ENCODE measurements around the gene EPB41L4B. TPM values are rescaled to one million over a fixed set of nuclear protein-coding genes. Genes with fewer than 3 reads are reported as not detected.

Gene EPB41L4B
- total RNA-seq, 2 donors from 2014 or later: 0.27 to 1.1 TPM

DNA sequence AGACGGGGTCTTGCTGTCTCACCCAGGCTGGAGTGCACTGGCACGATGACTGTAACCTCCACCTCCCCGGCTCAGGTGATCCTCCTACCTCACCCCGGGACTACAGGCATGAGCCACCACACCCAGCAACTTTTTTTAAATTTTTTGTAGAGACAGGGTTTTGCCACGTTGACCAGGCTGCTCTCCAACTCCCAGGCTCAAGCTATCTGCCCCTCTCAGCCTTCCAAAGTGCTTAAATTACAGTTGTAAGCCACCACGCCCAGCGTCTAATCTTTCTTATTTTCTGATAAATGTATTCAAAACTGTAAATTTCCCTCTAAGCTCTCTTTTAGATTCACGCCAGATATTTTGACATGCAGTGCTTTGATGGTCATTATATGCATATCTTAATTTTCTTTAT, 164.2 kb downstream of the EPB41L4B start:
- no peak for DNase-seq (ENCODE audit: low spot score)
- ATAC-seq (ENCODE audit: insufficient number of reproducible peaks, low FRiP score, low read depth): no peak
- TF ChIP-seq, protein P1, sequence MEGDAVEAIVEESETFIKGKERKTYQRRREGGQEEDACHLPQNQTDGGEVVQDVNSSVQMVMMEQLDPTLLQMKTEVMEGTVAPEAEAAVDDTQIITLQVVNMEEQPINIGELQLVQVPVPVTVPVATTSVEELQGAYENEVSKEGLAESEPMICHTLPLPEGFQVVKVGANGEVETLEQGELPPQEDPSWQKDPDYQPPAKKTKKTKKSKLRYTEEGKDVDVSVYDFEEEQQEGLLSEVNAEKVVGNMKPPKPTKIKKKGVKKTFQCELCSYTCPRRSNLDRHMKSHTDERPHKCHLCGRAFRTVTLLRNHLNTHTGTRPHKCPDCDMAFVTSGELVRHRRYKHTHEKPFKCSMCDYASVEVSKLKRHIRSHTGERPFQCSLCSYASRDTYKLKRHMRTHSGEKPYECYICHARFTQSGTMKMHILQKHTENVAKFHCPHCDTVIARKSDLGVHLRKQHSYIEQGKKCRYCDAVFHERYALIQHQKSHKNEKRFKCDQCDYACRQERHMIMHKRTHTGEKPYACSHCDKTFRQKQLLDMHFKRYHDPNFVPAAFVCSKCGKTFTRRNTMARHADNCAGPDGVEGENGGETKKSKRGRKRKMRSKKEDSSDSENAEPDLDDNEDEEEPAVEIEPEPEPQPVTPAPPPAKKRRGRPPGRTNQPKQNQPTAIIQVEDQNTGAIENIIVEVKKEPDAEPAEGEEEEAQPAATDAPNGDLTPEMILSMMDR (IDR thresholded peaks at IDR 0.05): no peak

DNA sequence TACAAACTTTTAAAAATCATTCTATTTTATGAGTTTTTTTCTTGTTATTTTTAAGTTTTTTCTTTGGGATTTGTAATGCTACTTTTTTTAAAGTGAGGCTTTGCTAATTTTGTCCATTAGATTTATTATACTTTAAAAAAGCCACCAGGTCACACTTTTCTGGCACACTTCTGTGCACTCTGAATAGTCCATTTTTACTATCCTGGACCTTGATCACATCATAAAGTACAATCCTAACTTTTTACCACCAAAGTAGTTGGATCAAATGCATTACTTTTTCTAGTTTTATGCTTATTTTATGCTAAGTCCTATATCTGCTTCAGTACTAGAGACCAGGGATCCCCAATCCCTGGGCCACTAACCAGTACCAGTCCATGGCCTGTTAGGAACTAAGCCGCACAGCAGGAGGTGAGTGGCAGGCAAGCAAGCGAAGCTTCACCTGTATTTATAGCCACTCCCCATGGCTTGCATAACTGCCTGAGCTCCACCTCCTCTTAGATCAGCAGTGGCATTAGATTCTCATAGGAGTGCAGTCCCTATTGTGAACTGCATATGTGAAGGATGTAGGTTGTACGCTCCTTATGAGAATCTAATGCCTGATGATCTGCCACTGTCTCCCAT, 169.8 kb downstream of the EPB41L4B start:
- H3K27ac ChIP-seq: no peak overlapping the region
- no peaks in the 10 kb centered on the region for H3K4me1 ChIP-seq (ENCODE audit: control insufficient read depth in 1 of 2, low read depth in 2 of 2)
- no peak overlapping the region for H3K4me3 ChIP-seq
- H3K27me3 ChIP-seq (replicated peaks; ENCODE audit: insufficient read depth): no peaks in the 10 kb centered on the region
- peaks cover 3% of the 10 kb centered on the region for H3K9me3 ChIP-seq
- no peak for DNase-seq (ENCODE audit: low spot score)
- ATAC-seq (ENCODE audit: insufficient number of reproducible peaks, low FRiP score, low read depth): no peak
- H3K36me3 ChIP-seq: no peaks in the 10 kb centered on the region
- TF ChIP-seq, protein P1 (IDR thresholded peaks at IDR 0.05): no peak

More for the DNA sequence above, 164.2 kb downstream of the EPB41L4B start:
- H3K27me3 ChIP-seq (replicated peaks; ENCODE audit: insufficient read depth): no peaks in the 10 kb centered on the region
- H3K4me1 ChIP-seq (ENCODE audit: control insufficient read depth in 1 of 2, low read depth in 2 of 2): no peaks in the 10 kb centered on the region
- peaks cover 3% of the 10 kb centered on the region for H3K9me3 ChIP-seq
- H3K27ac ChIP-seq: no peak overlapping the region
- no peaks in the 10 kb centered on the region for H3K36me3 ChIP-seq
- no peak overlapping the region for H3K4me3 ChIP-seq

DNA sequence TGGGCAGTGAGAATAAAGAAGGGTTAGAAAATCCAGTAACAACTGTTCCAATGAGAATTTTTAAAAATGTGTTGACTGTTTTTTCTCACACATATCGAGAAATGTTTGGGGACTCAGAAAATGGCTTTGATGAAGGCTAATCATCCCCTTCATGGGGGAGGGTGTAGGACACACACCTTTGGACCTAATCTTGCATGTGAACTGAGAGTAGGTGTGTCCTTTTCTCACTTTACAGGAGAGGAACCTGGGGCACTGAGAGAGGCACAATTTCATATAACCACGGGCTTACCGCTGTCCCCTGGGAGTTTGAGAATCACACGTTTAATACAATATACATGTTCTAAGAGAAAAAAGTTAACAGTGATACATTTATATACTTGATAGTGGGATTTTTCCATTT, 171.1 kb downstream of the EPB41L4B start:
- no peak overlapping the region for H3K27ac ChIP-seq
- ATAC-seq (ENCODE audit: insufficient number of reproducible peaks, low FRiP score, low read depth): no peak
- H3K36me3 ChIP-seq: no peaks in the 10 kb centered on the region
- no peak for DNase-seq (ENCODE audit: low spot score)
- no peaks in the 10 kb centered on the region for H3K4me1 ChIP-seq (ENCODE audit: control insufficient read depth in 1 of 2, low read depth in 2 of 2)
- peaks cover 3% of the 10 kb centered on the region for H3K9me3 ChIP-seq
- TF ChIP-seq, protein P1 (IDR thresholded peaks at IDR 0.05): no peak
- no peak overlapping the region for H3K4me3 ChIP-seq
- no peaks in the 10 kb centered on the region for H3K27me3 ChIP-seq (replicated peaks; ENCODE audit: insufficient read depth)

DNA sequence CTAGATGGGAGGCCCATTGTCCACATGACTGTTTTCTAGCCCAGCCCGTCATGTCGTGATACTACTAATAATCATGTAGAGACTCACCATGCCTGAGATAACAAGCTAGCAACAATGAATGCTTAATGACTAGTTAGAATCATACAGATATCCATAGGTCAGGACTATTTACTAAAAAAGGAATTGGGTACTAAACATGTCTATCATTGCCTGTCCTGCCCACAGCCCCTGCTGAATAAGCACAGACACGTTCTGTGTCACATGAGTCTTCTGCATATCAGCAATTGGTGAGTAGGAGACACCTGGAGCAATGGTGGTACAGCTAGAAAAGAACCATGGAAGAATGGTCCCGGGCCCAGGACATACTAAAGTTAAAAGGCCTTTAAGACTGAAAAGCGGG, 171.8 kb downstream of the EPB41L4B start:
- Histone ChIP-seq H3K36me3 (no peaks in the 10 kb centered on the region), H3K27me3 (replicated peaks; ENCODE audit: insufficient read depth) (no peaks in the 10 kb centered on the region), H3K4me1 (ENCODE audit: control insufficient read depth in 1 of 2, low read depth in 2 of 2) (no peaks in the 10 kb centered on the region), H3K27ac (no peak overlapping the region), H3K4me3 (no peak overlapping the region), H3K9me3 (peaks cover 3% of the 10 kb centered on the region)
- ATAC-seq (ENCODE audit: insufficient number of reproducible peaks, low FRiP score, low read depth) (no peak), DNase-seq (ENCODE audit: low spot score) (no peak)
- TF ChIP-seq, protein P1 (IDR thresholded peaks at IDR 0.05): no peak

DNA sequence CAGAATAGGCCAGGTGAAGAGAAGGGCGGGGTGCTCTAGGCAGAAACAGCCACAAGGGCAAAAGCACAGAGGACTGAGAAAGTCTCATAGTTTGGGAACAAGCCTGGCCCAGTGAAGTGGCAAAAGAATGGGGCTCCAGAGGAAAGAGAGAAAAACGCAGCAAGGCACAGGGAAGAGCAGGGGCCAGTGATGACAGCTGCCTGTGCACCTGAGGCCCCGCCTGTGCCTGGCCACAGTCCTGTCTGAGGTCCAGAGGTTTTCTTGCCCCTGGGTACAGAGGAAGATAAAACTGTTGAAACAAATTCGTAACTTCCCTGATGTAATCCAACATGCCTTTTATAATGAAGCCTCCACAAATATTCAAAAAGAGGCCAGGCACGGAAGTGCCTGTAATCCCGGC, 175.8 kb downstream of the EPB41L4B start:
- TF ChIP-seq, protein P1 (IDR thresholded peaks at IDR 0.05): no peak
- Histone ChIP-seq H3K4me3 (no peak overlapping the region), H3K27me3 (replicated peaks; ENCODE audit: insufficient read depth) (no peaks in the 10 kb centered on the region)

More for the DNA sequence above, 175.8 kb downstream of the EPB41L4B start:
- ATAC-seq (ENCODE audit: insufficient number of reproducible peaks, low FRiP score, low read depth): no peak
- no peaks in the 10 kb centered on the region for H3K9me3 ChIP-seq
- no peaks in the 10 kb centered on the region for H3K36me3 ChIP-seq
- H3K27ac ChIP-seq: no peak overlapping the region
- H3K4me1 ChIP-seq (ENCODE audit: control insufficient read depth in 1 of 2, low read depth in 2 of 2): no peaks in the 10 kb centered on the region
- no peak for DNase-seq (ENCODE audit: low spot score)

Measured in thoracic aorta (tissue), 2 donors.